ENCODE data around the gene TBX4. TPM values are rescaled to one million over a fixed set of nuclear protein-coding genes. Genes with fewer than 3 reads are reported as not detected.

TBX4 gene
- total and polyA plus RNA-seq, 9 of the 15 experiments (the other 6 are each of a cell fraction or from before 2014, with no cell fraction given) = not detected

DNA sequence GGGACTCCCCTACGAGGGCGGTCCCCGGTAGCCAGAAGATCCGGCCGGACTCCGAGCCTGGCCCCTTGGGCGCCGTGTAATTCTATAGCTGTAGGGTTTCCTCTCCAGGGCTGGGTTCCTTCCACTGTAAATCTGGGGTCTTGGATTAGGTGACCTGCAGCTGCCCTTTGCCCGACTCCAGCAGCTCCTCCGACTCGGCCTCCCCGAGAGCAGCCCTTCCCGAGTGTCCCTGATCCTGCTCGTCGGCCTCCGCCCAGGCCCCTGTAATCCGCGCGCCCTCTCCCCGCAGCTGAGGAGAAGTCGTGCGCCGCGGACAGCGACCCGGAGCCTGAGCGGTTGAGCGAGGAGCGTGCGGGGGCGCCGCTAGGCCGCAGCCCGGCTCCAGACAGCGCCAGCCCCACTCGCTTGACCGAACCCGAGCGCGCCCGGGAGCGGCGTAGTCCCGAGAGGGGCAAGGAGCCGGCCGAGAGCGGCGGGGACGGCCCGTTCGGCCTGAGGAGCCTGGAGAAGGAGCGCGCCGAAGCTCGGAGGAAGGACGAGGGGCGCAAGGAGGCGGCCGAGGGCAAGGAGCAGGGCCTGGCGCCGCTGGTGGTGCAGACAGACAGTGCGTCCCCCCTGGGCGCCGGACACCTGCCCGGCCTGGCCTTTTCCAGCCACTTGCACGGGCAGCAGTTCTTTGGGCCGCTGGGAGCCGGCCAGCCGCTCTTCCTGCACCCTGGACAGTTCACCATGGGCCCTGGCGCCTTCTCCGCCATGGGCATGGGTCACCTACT, 47.1 kb upstream of the TBX4 start:
- no peak overlapping the region for H3K9ac ChIP-seq (ENCODE audit: insufficient read depth in 1 of 2, low read depth in 2 of 2, low read length in 2 of 2)
- DNase-seq (ENCODE audit: extremely low read depth in 1 of 4, low spot score in 3 of 4) = no peak
- no TSS peak for BruUV-seq (replicated peaks)
- POLR2A ChIA-PET = no interaction called here
- no peaks in the 10 kb centered on the region for H3K9me1 ChIP-seq (ENCODE audit: control insufficient read depth, insufficient read depth, low read length)
- no peak overlapping the region for H3K4me3 ChIP-seq
- no peaks in the 10 kb centered on the region for H3K36me3 ChIP-seq (ENCODE audit: control insufficient read depth, insufficient read depth, low read length)
- CTCF ChIA-PET (ENCODE audit: low intra/inter-chr PET ratio) = no interaction called here
- no peak overlapping the region for H3K27ac ChIP-seq (ENCODE audit: extremely low read depth, low read depth, low read length)
- no peaks in the 10 kb centered on the region for H3K9me3 ChIP-seq (replicated peaks; ENCODE audit: control insufficient read depth, insufficient read depth, low read depth, low read length)
- peaks cover 17 to 70% of the 10 kb centered on the region in 2 experiments; a peak in 3 of 5 replicates for H3K27me3 ChIP-seq (ENCODE audit: control insufficient read depth in 2 of 2, insufficient read depth in 2 of 2, low read length in 2 of 2)
- no peak for FAIRE-seq
- no peak for ATAC-seq
- peaks cover 0 to 25% of the 10 kb centered on the region in 2 experiments; a peak in 2 of 5 replicates for H3K4me1 ChIP-seq (replicated peaks in 1 of 2; ENCODE audit: control insufficient read depth in 2 of 2, insufficient read depth in 2 of 2, low read length in 2 of 2)
- H3K4me2 ChIP-seq (ENCODE audit: insufficient read depth, low read length) = no peak overlapping the region
- WGBS (ENCODE audit: insufficient coverage, low coverage, missing lambda C conversion rate) = 38% methylated on average over 30 of the region's 71 CpGs
- no peaks in the 10 kb centered on the region for H4K20me1 ChIP-seq (replicated peaks; ENCODE audit: control insufficient read depth, insufficient read depth, low read length)
- no peaks in the 10 kb centered on the region for H3K79me2 ChIP-seq (ENCODE audit: control insufficient read depth, insufficient read depth, low read length)
- TF ChIP-seq CBX5 (IDR thresholded peaks at IDR 0.05; ENCODE audit: borderline replicate concordance, low read depth) = no peak
- TF ChIP-seq, protein P1, sequence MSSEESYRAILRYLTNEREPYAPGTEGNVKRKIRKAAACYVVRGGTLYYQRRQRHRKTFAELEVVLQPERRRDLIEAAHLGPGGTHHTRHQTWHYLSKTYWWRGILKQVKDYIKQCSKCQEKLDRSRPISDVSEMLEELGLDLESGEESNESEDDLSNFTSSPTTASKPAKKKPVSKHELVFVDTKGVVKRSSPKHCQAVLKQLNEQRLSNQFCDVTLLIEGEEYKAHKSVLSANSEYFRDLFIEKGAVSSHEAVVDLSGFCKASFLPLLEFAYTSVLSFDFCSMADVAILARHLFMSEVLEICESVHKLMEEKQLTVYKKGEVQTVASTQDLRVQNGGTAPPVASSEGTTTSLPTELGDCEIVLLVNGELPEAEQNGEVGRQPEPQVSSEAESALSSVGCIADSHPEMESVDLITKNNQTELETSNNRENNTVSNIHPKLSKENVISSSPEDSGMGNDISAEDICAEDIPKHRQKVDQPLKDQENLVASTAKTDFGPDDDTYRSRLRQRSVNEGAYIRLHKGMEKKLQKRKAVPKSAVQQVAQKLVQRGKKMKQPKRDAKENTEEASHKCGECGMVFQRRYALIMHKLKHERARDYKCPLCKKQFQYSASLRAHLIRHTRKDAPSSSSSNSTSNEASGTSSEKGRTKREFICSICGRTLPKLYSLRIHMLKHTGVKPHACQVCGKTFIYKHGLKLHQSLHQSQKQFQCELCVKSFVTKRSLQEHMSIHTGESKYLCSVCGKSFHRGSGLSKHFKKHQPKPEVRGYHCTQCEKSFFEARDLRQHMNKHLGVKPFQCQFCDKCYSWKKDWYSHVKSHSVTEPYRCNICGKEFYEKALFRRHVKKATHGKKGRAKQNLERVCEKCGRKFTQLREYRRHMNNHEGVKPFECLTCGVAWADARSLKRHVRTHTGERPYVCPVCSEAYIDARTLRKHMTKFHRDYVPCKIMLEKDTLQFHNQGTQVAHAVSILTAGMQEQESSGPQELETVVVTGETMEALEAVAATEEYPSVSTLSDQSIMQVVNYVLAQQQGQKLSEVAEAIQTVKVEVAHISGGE (CRISPR knock-in tag; IDR thresholded peaks at IDR 0.05) = peak in 1 of 3 experiments; percentile 62; a peak in 1 of 6 replicates
- no peak overlapping the region for H2AFZ ChIP-seq (ENCODE audit: low read depth, low read length)
- in situ Hi-C loops (cut with MboI) (no loop called here), intact Hi-C loops (cut with micrococcal nuclease) (no loop called here)

Measured in K562 (cell line).